GM21390 (cell line): ENCODE data around the gene IL36B.

Experiments used
- ATAC-seq: cut with Tn5 transposase; IDR thresholded peaks from one replicate; pipeline ENCODE4 v1.9.1; 2021; ENCODE audit not compliant: unreplicated experiment

IL36B gene

DNA sequence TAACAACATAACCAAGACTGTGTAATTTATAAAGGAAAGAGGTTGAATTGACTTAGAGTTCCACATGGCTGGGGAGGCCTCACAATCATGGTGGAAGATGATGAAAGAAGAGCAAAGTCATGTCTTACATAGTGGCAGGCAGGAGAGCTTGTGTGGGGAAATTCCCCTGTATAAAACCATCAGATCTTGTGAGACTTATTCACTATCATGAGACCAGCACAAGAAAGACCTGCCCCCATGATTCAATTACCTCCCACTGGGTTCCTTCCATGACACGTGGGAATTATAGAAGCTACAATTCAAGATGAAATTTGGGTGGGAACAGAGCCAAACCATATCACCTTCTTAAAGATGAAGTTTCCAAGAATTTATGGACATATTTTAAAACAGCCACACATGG lies 3.9 kb upstream of the IL36B start:
- ATAC-seq, result no peak

DNA sequence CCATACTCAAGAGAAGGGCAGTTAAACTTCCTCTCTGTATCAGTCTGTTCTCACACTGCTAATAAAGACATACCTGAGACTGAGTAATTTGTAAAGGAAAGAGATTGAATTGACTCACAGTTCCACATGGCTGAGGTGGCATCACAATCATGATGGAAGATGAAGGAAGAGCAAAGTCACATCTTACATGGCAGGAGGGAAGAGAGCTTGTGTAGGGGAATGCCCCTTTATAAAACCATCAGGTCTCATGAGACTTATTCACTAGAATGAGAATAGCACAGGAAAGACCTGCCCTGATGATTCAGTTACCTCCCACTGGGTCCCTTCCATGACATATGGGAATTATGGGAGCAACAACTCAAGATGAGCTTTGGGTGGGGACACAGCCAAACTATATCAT lies 1.4 kb upstream of the IL36B start:
- no peak for ATAC-seq

DNA sequence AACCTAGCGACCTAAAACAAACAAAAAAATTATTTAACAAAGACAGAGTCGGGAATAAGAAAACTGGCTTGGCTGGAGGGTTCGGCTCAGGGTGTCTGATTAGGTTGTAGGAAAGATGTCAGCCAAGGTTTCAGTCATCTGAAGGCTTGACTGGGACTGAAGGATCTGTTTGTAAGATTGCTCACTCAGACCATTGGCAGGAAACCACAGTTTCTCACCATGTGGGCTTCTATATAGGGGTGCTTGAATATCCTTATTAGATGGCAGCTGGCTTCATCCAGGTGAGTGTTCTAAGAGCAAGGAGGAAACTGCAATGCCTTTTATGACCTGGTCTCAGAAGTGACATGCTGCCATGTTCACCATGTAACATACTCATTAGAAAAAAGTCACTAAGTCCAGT lies 999 bp upstream of the IL36B start:
- no peak for ATAC-seq

DNA sequence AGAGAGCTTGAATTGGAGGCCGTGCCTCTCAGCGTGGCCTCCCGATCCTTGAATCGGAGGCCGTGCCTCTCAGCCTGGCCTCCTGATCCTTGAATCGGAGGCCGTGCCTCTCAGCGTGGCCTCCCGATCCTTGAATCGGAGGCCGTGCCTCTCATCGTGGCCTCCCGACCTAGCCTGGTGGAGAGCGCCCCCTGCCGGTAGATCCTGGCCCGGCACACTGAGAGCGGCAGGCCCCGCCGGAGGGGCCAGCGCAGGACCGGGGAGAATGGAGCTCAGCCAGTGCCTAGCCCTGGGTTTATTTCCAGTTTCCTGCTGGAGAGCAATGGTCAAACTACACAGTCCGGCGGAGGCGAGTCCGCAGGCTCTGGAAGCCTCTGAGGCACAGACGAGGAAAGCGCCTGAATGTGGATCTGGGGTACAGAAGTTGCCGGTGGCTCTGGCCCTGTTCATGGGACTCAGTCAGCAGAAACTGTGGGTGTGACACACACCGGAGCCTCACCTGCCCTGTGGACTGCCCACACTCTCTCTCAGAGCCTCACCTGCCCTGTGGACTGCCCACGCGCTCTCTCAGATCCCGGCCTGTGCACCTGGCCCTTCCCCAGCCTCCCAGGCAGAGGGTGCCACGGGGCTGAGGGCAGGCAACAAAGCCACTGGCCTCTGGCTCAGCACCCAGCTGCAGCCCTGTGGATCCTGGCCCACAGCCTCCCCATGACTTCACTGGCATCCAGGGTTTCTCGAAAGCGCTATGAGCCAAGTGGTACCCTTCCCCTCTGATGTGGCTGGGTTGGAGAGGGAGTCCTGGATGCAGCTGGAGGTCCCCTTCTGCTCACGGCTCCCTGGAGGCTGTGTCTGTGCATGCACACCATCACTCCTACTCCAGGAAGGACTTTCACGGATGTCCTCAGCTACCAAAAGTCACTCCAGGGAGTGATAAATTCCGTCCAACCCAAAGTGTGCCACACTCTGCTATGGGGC lies 1.5 kb downstream of the IL36B start:
- ATAC-seq, result no peak

DNA sequence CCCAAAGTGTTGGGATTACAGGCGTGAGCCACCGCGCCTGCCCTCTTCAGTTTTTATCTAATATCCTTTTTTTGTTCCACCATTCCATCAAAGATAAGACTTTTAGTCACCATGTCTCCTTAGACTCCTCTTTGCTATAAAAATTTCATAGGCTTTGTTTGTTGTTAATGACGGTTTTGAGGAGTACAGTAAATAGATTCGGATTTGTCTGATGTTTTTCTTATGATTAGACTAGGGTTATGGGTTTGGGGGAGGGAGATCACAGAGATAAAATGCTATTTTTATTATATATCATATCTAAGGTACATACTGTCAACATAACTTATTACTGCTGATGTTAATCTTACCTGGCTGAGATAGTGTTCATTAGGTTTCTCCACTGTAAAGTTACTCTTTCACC lies 6.2 kb downstream of the IL36B start:
- no peak for ATAC-seq

DNA sequence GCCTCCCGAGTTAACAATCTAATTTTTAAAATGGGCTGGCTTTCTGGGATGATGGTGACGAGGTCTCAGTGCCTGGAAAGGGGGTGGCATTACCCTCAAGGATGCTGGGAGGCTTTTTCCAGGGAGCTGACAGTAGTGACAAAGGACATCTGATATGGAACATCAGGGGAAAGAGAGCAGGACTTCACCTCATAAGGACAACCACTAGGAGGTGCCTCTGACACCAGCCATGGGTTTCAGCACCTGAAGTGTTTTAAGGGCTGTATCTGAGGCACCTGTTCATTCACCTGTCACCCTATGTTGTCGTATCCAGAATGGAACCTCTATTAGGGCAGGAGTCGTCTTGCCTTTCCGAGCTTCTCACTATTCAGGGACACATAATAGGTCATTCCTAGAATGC lies 10.8 kb downstream of the IL36B start:
- no peak for ATAC-seq

DNA sequence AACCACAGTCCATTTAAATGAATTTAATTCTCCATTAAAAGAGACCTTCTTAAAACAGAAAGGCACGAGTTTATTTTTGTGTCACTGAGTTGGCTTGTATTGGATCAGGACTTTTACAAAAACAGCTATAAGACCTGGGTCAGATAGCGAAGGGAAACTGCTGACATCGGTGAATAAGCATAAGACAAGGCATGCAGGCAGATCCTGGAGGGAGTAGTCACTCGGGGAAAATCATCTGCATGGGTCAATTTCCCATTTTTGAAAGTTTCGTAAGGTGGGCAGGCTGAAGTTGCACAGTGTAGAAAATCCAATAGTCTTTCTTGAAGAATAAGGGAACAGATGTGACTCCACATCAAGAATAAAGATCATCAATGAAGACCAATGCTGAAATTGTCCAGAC lies 12.9 kb downstream of the IL36B start:
- ATAC-seq, result no peak

DNA sequence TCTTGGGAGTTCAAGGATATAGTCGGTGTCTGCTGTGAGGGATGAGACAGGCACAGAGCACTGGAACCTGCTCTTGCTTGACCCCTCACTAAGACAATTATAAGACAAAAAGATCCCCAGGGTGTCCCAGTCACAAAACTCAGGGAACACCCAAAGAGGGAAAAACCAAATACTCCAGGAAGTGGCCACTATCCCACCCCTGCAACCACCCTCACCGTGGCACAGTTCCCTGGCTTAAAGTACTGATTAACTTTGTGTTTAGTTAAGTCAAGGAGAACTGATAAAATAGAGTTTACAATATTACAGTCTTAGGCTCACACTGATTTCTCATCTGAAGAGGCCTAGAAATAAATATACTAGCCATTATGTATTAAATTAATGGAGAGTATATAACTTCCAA lies 13.5 kb downstream of the IL36B start:
- no peak for ATAC-seq

DNA sequence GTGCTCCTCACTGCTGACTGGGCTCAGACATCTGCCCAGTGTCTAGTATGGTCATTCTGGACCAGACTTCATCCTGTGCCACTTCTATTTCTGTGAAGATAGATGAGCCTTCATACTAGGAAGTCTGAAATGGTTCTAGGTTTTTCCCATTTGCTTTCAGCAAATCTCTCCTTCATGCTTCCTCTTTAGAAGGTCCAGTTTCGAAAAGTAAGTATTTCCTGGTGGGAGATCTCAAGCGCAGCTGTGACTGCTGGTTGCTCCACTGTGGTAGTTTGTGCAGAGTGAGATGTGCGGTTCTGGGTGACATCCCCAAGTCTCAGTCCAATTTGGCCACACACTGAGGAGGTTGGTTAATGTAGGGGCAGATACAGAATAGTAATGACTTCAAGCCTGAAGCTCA lies 14.4 kb downstream of the IL36B start:
- no peak for ATAC-seq

DNA sequence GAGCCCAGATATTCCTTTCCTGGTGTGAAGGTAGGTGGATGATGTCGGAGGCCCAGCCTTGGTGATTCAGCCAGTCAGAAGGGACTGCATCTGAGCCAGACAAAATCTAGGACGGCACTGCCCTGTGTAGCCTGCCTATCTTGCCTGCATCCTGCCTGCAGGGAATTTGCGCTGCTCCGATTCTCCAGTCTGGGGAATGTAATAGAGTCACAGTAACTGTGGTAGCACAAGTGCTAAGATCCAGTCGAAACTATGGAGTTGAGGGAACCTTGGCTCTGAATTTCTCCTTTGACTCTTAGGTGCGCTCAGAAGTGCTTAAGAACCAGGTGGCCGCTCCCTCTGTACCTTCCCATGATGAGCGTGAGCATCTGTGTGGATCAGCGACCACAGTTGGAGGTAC lies 15.9 kb downstream of the IL36B start:
- ATAC-seq, result no peak

DNA sequence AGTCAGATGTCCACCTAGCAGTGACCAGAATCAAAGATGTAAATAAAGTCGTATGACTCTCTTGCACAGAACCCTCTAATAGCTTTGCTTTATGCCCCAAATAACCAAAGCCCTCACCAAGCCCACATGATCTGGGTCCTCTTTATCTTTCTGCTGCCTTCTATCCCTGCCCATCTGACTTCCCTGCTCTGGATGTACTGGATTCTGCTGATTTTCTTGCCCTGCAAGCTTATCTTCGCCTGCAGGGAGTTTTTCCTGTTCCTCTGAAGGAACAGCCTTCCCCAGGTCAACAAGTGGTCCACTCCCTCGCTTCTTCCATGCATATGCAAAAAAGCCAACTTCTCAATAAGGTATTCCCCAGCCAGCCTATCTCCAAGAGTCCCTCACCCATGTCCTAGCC lies 18.7 kb downstream of the IL36B start:
- ATAC-seq, result no peak

DNA sequence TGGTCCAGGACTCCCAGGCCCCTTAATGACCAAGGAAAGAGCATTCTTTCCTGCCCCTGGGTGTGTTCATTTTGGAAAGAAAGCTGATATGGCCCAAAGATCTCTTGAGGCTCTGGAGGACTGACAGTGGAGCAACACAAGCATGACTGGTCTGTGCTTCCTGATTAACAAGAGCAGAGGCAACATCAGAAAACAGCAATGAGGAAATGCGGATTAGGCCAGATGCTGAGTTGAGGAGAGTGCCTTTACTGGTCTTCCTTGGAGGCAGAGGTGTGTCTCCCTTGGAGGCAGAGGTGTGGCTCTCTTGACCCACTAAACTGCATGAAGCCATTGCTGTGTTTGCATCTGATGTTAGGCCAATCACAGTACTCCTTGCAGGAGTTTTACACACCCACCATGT lies 19.9 kb downstream of the IL36B start:
- ATAC-seq, result no peak

DNA sequence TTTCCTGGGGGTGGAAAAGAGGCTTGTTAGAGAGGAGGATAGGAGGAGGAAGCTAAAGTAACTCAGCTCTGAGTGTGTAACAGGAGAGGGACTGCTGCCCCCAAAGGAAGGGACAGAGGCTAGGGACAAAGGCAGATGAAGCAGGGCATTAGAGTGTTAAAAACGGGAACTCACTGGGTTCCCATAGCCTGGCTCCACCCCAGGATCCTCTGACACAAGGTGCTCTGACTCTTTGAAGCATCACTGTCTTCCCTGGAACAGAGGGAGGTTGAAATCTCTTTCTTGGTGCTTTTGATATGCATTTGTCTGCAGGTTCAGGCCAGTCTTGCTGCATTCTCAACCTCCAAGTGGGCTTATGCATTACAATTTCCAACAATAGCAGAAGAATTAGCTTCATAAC lies 24.6 kb downstream of the IL36B start:
- no peak for ATAC-seq

DNA sequence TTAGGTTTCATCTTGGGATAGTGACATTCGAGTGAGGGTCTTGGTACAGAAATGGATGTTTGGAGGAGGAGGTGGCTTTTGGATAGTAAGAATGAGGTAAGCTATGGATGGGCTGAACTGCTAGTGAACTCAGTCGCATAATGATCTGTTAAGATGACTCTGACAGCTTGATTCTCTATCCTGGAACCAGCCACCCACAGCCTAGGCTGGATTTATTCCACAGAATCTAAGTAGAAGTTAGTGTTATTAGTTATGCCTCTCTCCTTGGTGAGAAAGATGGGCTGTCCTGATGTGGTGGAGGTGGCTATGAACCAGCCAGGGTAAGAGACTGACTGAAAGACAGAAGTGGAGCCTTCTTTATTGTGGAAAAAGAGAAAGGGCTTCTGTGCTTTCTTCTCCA lies 25.0 kb downstream of the IL36B start:
- ATAC-seq, result no peak

DNA sequence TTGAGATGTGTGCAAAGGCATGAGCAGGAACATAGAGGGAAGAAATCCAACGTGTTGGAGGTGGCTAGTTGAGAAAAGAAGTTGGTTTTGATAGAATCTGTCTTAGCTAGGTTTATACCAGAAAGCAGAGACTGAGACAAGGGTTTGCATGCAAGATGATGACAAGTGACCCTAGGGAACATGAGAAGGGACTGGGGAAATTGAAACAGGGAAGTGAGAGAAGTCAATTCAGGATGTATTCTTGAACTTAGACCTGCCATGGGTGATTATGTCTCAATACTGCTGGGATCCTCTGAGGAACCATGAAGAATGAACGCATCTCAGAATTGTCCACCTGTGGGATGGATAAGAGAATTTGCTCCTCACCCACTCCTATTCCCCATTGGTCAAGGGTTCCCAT lies 26.9 kb downstream of the IL36B start:
- no peak for ATAC-seq

DNA sequence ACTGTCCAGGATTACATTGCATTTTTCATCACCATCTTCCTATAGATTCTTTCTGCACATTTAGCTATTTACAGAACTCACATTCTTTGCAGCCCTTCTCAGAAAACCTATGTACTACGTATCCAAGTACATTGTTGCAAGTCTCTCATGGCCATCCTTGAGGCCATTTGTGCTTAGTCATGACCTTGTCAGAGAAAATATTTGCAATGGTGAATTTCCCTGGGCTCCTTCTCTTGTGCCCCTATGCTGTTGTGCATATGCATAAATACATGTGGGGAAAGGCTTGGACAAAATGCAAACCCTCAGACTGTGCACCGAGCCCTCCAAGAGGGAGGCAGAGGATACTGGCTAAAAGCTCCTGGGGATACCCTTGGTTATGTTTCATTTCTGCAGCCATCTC lies 27.9 kb downstream of the IL36B start:
- no peak for ATAC-seq

DNA sequence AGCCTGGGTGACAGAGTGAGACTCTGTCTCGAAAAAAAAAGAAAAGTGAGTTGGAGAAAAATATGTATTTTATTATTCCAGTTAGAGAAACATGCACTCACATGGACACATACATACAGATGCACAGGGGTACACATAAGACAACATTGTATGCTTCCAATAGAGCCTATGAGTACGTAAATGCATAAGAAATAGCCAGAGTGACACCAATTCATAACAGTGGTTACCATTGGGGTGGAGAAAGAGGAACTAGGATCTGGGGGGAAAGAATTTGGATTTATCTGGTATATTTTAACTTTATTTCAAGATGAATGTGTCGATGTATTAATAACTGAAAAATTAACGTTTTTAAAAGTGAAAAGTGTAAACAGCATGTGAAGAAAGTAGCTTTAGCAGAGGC lies 31.4 kb downstream of the IL36B start:
- no peak for ATAC-seq

DNA sequence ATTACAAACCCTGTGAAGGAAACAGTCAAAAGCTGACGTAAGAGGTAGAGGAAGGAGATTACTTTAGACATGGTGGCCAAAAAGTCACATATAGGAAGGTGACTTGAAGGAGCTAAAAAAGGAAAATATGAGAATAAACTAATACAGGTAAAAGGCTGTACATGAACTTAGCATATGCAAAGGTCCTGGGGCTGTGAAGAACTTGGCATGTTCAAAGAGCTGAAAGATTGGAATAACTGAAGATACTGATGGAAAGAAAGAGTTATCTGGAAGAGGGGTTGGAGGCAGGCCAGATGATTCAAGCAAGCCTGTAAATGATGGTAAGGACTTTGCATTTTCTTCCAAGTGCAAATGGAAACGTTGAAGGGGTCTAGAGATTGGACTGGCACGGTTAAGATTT lies 34.2 kb downstream of the IL36B start:
- ATAC-seq, result no peak

DNA sequence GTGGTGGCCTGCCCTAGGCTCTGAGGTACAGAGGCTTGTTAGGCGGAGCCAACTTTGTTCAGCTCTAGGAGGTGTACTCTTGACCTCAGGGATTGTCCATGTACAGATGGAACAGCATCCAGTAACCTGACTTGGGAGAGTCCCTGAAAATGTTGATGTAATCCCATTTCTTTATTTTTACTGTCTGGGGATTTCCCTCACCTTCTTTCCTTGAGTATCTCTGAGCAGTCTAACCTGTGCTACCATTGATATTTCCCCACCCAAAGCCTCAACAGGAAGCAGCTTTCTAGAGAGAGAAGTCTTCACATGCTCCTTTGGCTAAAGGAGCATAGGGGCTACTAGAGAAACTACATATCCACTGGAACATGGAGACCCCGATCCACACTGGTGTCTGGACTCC lies 37.0 kb downstream of the IL36B start:
- no peak for ATAC-seq

DNA sequence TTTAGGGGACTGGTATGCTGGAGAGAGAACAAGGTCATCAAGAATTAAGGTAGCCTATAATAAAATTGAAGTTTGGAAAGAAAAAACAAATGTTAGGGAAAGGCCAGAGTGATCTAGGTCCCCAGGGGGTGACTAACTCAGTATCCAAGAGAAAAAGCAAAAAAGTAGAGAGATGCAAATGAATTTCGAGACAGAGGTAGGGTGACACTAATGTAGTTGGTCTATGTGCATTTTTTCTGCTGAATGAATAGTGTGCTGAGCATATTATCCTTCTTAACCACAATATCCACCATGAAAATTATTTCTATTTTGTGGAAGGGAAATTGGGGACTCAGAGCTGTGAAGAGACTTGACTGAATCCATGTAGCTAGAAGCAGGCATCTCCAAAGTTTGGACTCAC lies 37.6 kb downstream of the IL36B start:
- ATAC-seq, result no peak

DNA sequence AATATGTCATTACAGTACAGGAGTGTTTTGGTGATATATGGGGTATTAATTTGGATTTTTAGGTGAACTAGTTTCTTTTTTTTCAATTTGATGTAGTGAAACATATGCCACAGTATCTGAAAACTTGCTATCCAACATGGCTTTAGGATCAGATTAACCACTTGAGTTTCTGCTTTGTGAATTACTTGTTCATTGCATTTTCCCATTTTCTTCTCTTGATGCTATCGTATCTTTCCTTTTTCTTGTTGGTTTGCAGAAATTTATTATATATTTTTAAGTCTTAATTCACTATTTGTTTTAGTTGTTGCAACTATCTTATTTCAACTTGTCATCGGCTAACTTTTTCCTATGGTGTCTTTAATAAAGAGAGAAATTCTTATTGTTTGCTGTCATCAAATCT lies 38.6 kb downstream of the IL36B start:
- ATAC-seq, result no peak

DNA sequence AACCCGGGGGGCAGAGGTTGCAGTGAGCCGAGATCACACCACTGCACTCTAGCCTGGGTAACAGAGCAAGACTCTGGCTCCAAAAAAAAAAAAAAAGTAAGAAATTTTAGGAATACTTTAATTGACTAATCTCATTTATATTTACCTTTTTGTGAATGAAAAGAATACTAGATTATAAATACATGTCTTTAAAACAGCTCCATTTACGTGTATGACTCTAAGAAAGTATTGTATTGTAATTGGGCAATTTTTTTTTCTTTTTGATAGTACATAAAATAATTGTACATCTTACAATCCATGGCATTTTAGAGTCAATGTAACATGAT lies 39.4 kb downstream of the IL36B start:
- ATAC-seq, result no peak
